HepG2 (cell line): ENCODE data around the gene SIRT5. TPM values are rescaled to one million over a fixed set of nuclear protein-coding genes. Genes with fewer than 3 reads are reported as not detected.

ENCODE experiments used
- GABPB1 ChIP-seq: IDR thresholded peaks from 2 replicates; pipeline ENCODE4 v1.6.1; 2016; ENCODE audit warnings: mild to moderate bottlenecking, missing genetic modification reagents, moderate library complexity, missing compliant biosample characterization
- KDM2A ChIP-seq: sonication (generic); formaldehyde crosslinking; IDR thresholded peaks from 2 replicates; pipeline ENCODE4 v1.4.0; 2020; ENCODE audit warnings: low read depth, missing genetic modification reagents, borderline replicate concordance
- MAFG ChIP-seq: sonication (generic); formaldehyde crosslinking; IDR thresholded peaks from 2 replicates; pipeline ENCODE4 v1.5.1; 2020; ENCODE audit warnings: mild to moderate bottlenecking, missing genetic modification reagents
- MZF1 ChIP-seq: sonication (generic); formaldehyde crosslinking; IDR thresholded peaks from 2 replicates; pipeline ENCODE4 v1.8.1; 2023; ENCODE audit warnings: mild to moderate bottlenecking, missing genetic modification reagents, borderline replicate concordance
- NFYB ChIP-seq: sonication (generic); formaldehyde crosslinking; IDR thresholded peaks from 2 replicates; pipeline ENCODE4 v1.4.0; 2020; ENCODE audit warnings: missing genetic modification reagents
- SMARCC2 ChIP-seq: fragments of 450-650 bp; IDR thresholded peaks from 2 replicates; pipeline ENCODE4 v1.6.1; 2017; ENCODE audit warnings: antibody characterized with exemption, mild to moderate bottlenecking
- TARDBP ChIP-seq: sonication (generic); formaldehyde crosslinking; IDR thresholded peaks from 2 replicates; pipeline ENCODE4 v1.8.0; 2022; ENCODE audit warnings: mild to moderate bottlenecking, missing genetic modification reagents
- ZNF121 ChIP-seq: sonication (generic); formaldehyde crosslinking; IDR thresholded peaks from 2 replicates; pipeline ENCODE4 v1.5.0; 2020; ENCODE audit warnings: mild to moderate bottlenecking, missing genetic modification reagents
- ZNF124 ChIP-seq: sonication (generic); formaldehyde crosslinking; IDR thresholded peaks from 2 replicates; pipeline ENCODE4 v1.4.0; 2020; ENCODE audit warnings: missing genetic modification reagents
- ZNF460 ChIP-seq: sonication (generic); formaldehyde crosslinking; IDR thresholded peaks from 2 replicates; pipeline ENCODE4 v1.5.1; 2020; ENCODE audit warnings: missing genetic modification reagents, mild to moderate bottlenecking, borderline replicate concordance
- ZNF546 ChIP-seq: sonication (generic); formaldehyde crosslinking; conservative IDR thresholded peaks from 2 replicates; pipeline ENCODE4 v1.8.1; 2023; ENCODE audit warnings: mild to moderate bottlenecking, missing genetic modification reagents
- polyA plus RNA-seq, 8 experiments: library from polyadenylated mRNA; depleted of rRNA in 3 of 8; stranded (reverse) in 7 of 8; unstranded in 1 of 8; fragments of >200 nt; fragmentation: Illumina TruSeq in 4 of 8; extraction: Trizol in 4 of 8; gene quantifications; 2 replicates each; pipeline versions ENCODE4 v1.2.1 to v1.2.3, GENCODE V29; 2011 to 2016; ENCODE audit warnings: low read depth in 4 of 8, missing spikeins in 1 of 8, mixed read lengths in 1 of 8; ENCODE audit not compliant: insufficient read depth in 1 of 8
- total RNA-seq, 5 experiments: library from RNA; depleted of rRNA; stranded (reverse); fragments of >200 nt; fragmentation: Illumina TruSeq; extraction: Trizol; gene quantifications; 2 replicates each; pipeline ENCODE4 v1.2.3, GENCODE V29; 2016; ENCODE audit warnings: low read depth in 1 of 5
- TF ChIP-seq, protein P1 (sequence below): fragments of 450-650 bp; IDR thresholded peaks from 2 replicates; pipeline ENCODE4 v1.6.1; 2016
- TF ChIP-seq, protein P2 (sequence below): sonication (generic); formaldehyde crosslinking; IDR thresholded peaks from 2 replicates; pipeline ENCODE4 v1.5.0; 2020; ENCODE audit warnings: missing genetic modification reagents
- TF ChIP-seq, protein P3 (sequence below): IDR thresholded peaks from 2 replicates; pipeline ENCODE4 v1.6.1; 2016; ENCODE audit warnings: low read depth, missing genetic modification reagents, missing compliant biosample characterization
- TF ChIP-seq, protein P4 (sequence below): sonication (generic); formaldehyde crosslinking; IDR thresholded peaks from 2 replicates; pipeline ENCODE4 v1.4.0; 2020; ENCODE audit warnings: missing genetic modification reagents, mild to moderate bottlenecking, borderline replicate concordance

The SIRT5 gene
- total and polyA plus RNA-seq, 2 of the 13 experiments (the other 11 are each of a cell fraction or from before 2014, with no cell fraction given) = 14.1 to 16.6 TPM

DNA sequence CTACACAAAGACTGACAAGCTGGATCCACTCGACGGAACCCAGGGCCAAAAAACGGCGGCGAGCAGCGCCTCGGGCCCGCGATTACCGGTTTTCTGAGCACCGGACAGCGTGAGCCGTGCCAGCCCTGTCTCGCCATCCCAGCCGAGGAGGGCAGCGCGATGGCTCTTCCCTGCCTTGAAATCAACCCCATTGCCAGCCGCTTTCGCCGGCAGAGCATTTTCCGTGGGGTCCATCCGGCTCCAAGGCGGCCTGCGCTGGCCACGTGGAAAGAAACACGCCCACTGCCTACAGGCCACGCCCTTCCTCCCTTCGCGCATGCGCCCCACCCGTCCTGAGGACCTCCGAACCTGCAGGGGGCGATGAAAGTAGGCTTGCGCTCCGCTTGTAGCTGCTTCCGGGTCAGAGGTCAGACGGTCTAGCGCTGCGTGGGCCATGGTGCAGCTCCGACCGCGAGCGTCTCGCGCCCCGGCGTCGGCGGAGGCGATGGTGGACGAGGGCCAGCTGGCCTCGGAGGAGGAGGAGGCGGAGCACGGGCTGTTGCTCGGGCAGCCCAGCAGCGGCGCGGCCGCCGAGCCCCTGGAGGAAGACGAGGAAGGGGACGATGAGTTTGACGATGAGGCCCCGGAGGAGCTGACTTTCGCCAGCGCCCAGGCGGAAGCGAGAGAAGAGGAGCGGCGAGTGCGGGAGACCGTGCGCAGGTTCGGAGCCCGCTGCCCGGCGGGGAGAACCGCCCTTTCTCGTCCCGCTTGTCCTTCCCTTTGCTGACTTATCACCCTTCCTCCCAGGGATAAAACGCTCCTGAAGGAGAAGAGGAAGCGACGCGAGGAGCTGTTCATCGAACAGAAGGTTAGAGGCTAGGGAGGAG lies 40.8 kb downstream of the SIRT5 start, which contains the start of gene NOL7 (continued):
- TF ChIP-seq, protein P1, sequence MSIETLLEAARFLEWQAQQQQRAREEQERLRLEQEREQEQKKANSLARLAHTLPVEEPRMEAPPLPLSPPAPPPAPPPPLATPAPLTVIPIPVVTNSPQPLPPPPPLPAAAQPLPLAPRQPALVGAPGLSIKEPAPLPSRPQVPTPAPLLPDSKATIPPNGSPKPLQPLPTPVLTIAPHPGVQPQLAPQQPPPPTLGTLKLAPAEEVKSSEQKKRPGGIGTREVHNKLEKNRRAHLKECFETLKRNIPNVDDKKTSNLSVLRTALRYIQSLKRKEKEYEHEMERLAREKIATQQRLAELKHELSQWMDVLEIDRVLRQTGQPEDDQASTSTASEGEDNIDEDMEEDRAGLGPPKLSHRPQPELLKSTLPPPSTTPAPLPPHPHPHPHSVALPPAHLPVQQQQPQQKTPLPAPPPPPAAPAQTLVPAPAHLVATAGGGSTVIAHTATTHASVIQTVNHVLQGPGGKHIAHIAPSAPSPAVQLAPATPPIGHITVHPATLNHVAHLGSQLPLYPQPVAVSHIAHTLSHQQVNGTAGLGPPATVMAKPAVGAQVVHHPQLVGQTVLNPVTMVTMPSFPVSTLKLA = peak; percentile 97
- TF ChIP-seq GABPB1 (CRISPR knock-in tag) = peak; percentile 100
- TF ChIP-seq, protein P2, sequence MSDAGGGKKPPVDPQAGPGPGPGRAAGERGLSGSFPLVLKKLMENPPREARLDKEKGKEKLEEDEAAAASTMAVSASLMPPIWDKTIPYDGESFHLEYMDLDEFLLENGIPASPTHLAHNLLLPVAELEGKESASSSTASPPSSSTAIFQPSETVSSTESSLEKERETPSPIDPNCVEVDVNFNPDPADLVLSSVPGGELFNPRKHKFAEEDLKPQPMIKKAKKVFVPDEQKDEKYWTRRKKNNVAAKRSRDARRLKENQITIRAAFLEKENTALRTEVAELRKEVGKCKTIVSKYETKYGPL (CRISPR knock-in tag) = no peak
- peak; percentile 82; the same call in 1 of the 2 replicates for TF ChIP-seq ZNF460 (CRISPR knock-in tag)
- TF ChIP-seq ZNF546 (CRISPR knock-in tag) = peak; percentile 95
- TF ChIP-seq, protein P3, sequence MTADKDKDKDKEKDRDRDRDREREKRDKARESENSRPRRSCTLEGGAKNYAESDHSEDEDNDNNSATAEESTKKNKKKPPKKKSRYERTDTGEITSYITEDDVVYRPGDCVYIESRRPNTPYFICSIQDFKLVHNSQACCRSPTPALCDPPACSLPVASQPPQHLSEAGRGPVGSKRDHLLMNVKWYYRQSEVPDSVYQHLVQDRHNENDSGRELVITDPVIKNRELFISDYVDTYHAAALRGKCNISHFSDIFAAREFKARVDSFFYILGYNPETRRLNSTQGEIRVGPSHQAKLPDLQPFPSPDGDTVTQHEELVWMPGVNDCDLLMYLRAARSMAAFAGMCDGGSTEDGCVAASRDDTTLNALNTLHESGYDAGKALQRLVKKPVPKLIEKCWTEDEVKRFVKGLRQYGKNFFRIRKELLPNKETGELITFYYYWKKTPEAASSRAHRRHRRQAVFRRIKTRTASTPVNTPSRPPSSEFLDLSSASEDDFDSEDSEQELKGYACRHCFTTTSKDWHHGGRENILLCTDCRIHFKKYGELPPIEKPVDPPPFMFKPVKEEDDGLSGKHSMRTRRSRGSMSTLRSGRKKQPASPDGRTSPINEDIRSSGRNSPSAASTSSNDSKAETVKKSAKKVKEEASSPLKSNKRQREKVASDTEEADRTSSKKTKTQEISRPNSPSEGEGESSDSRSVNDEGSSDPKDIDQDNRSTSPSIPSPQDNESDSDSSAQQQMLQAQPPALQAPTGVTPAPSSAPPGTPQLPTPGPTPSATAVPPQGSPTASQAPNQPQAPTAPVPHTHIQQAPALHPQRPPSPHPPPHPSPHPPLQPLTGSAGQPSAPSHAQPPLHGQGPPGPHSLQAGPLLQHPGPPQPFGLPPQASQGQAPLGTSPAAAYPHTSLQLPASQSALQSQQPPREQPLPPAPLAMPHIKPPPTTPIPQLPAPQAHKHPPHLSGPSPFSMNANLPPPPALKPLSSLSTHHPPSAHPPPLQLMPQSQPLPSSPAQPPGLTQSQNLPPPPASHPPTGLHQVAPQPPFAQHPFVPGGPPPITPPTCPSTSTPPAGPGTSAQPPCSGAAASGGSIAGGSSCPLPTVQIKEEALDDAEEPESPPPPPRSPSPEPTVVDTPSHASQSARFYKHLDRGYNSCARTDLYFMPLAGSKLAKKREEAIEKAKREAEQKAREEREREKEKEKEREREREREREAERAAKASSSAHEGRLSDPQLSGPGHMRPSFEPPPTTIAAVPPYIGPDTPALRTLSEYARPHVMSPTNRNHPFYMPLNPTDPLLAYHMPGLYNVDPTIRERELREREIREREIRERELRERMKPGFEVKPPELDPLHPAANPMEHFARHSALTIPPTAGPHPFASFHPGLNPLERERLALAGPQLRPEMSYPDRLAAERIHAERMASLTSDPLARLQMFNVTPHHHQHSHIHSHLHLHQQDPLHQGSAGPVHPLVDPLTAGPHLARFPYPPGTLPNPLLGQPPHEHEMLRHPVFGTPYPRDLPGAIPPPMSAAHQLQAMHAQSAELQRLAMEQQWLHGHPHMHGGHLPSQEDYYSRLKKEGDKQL (CRISPR knock-in tag) = peak; percentile 65
- TF ChIP-seq KDM2A (CRISPR knock-in tag) = peak; percentile 100
- TF ChIP-seq MZF1 (CRISPR knock-in tag) = no peak
- TF ChIP-seq ZNF121 (CRISPR knock-in tag) = peak; percentile 52; the same call in 1 of the 2 replicates
- TF ChIP-seq NFYB = peak; percentile 36; the same call in 1 of the 2 replicates
- TF ChIP-seq SMARCC2 = no peak
- peak; percentile 100 for TF ChIP-seq TARDBP (CRISPR knock-in tag)
- TF ChIP-seq ZNF124 (CRISPR knock-in tag) = peak; percentile 88
- TF ChIP-seq, protein P4, sequence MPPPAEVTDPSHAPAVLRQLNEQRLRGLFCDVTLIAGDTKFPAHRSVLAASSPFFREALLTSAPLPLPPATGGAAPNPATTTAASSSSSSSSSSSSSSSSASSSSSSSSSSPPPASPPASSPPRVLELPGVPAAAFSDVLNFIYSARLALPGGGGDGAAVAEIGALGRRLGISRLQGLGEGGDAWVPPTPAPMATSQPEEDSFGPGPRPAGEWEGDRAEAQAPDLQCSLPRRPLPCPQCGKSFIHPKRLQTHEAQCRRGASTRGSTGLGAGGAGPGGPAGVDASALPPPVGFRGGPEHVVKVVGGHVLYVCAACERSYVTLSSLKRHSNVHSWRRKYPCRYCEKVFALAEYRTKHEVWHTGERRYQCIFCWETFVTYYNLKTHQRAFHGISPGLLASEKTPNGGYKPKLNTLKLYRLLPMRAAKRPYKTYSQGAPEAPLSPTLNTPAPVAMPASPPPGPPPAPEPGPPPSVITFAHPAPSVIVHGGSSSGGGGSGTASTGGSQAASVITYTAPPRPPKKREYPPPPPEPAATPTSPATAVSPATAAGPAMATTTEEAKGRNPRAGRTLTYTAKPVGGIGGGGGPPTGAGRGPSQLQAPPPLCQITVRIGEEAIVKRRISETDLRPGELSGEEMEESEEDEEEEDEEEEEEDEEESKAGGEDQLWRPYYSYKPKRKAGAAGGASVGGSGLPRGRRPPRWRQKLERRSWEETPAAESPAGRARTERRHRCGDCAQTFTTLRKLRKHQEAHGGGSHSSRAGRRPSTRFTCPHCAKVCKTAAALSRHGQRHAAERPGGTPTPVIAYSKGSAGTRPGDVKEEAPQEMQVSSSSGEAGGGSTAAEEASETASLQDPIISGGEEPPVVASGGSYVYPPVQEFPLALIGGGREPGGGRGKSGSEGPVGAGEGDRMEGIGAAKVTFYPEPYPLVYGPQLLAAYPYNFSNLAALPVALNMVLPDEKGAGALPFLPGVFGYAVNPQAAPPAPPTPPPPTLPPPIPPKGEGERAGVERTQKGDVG (CRISPR knock-in tag) = peak; percentile 97
- TF ChIP-seq MAFG (CRISPR knock-in tag) = no peak
